ENCODE data around the gene WWC1.

The WWC1 gene

GRCh38 chr5:168443950-168444700 is 152.7 kb downstream of the WWC1 start:
- DNase-seq (ENCODE audit: low read depth): no peak

DNA sequence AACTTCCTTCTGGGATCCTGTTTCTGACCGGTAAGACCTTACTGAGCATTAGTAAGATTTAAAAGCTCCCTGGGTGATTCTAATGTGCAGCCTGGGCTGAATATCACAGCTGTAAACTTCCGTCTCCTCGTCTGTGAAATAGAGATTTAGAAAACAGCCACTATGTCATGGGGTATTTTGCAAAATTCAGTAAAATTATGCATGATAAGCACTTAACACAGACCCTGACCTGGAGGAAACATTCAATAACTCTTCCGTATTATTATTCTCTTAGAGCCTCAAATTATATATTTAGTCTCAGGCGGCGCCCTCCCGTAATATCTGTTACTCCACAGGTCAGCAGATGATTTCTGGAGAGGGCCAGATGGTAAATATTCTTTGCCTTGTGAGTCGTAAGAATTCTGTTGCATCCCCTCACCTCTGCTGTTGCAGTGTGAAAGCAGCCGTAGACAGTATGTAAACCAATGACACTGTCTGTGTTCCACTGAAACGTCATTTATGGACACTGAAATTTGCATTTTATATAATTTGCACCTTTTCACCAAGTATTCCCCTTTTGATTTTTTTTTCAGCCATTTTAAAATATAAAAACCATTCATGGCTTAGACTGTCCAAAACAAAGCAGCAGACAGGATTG is 155.7 kb downstream of the WWC1 start:
- no peak for DNase-seq (ENCODE audit: low read depth)

GRCh38 chr5:168447808-168448207 is 156.4 kb downstream of the WWC1 start:
- no peak for DNase-seq (ENCODE audit: low read depth)

DNA sequence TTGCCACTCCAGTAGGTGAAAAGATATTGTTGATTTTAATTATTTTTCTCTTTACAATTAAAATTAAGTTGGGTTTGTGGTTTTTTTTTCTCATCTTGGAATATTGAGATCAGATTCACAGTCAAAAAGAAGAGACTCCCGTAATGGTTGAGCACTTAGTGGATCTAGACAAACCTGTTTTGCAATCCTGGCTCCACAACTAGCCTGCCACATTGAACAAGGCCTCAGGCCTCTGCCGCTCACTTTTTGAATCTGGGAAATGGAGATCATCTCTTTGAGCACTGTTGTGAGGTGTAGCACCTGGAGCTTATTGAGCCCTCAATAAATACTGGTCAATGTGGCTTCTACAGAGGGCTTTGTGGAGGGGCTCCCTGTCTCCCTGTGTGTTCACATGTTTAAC is 157.7 kb downstream of the WWC1 start:
- DNase-seq (ENCODE audit: low read depth): no peak

GRCh38 chr5:168451565-168451964 is 160.1 kb downstream of the WWC1 start:
- no peak for DNase-seq (ENCODE audit: low read depth)

- DNase-seq (ENCODE audit: low read depth): no peak
Observed at GRCh38 chr5:168455201-168455600, 163.8 kb downstream of the WWC1 start.

DNA sequence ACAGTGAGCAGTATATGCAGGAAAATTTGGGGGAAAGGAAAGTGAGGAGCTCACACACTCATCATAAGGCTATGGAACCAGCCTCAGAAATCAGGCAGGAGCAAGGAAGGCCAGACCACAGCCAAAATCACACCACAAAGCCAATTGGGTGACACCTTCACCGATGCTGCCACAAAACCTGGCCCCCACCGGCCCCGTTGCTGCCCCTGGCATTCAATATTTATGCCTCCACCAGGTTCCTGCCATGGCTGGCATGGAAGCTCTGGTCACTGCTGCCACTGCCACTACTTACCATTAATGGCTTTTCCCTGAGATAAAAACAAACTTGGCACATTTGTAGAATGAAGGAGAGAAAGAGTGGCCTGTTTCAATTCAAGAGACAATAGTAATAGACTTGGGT is 166.1 kb downstream of the WWC1 start:
- no peak for DNase-seq (ENCODE audit: low read depth)

- DNase-seq (ENCODE audit: low read depth): no peak
Observed at GRCh38 chr5:168460606-168461005, 169.2 kb downstream of the WWC1 start.

DNA sequence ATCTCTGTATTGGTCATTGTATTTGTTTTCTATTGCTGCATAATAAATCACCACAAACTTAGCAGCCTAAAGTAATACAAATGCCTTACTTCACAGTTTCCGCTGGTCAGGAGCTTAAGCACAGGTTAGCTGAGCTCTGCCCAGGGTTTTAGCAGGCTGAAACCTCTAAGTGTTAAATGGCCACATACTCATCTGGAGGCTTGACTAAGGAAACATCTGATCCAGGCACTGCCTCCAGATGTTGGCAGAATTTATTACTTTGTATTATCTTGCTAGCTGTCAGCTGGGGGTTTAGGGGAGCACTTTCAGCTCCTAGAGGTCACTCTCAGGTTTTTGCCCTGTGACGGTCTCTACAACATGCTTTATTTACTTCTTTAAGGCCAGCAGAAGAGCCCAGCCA is 171.6 kb downstream of the WWC1 start:
- no peak for DNase-seq (ENCODE audit: low read depth)

DNA sequence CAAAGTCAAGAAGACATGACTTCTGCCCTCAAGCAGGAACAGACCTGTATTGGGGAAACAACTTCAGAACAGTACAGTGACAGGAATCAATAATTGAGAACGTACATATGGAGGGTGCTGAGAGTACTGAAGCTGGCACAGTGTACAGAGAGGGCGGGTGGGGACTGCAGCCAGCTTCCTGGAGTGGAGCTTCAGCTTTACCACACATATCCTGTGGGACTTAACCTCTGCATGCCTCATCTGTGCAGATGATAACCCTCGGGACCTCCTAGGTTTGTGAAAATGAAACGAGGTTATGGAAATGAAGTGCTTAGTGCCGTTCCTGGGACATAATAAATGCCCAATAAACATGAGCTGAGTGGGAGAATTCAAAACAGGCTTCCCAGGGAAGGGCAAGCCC is 172.8 kb downstream of the WWC1 start:
- no peak for DNase-seq (ENCODE audit: low read depth)

GRCh38 chr5:168464641-168465040 is 173.2 kb downstream of the WWC1 start:
- no peak for DNase-seq (ENCODE audit: low read depth)

DNA sequence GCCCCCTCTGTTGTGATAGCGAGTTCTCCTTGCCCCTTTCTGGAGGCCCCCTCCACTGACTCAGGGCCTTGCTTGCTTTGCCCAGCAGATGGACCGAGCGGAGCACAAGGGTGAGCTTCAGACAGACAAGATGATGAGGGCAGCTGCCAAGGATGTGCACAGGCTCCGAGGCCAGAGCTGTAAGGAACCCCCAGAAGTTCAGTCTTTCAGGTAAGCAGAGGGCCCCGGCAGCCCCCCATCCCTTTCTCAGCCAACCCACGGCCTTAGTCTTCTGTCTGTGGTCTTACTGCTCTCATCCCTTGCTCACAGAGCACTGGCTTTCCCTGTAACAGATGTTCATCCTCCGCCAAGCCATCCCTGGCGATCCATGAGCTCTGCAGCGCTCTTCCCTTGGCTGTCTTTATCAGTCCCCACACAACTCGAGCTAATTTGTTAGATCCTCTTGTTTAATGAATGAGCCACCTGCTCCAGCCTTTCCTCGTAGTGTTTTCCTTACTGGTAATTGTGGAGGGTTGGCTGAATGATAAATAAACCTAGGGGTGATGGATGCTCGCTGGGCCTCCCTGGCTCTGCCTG is 176.4 kb downstream of the WWC1 start:
- DNase-seq (ENCODE audit: low read depth): no peak

DNA sequence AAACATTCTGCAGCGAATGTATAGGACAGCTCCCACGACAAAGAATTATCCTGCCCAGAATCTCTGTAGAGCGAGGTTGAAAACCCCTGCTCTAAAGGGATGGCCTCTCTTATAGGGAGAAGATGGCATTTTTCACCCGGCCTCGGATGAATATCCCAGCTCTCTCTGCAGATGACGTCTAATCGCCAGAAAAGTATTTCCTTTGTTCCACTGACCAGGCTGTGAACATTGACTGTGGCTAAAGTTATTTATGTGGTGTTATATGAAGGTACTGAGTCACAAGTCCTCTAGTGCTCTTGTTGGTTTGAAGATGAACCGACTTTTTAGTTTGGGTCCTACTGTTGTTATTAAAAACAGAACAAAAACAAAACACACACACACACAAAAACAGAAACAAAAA is 177.4 kb downstream of the WWC1 start:
- no peak for DNase-seq (ENCODE audit: low read depth)

GRCh38 chr5:168469816-168470215 is 178.4 kb downstream of the WWC1 start:
- DNase-seq (ENCODE audit: low read depth): no peak

DNA sequence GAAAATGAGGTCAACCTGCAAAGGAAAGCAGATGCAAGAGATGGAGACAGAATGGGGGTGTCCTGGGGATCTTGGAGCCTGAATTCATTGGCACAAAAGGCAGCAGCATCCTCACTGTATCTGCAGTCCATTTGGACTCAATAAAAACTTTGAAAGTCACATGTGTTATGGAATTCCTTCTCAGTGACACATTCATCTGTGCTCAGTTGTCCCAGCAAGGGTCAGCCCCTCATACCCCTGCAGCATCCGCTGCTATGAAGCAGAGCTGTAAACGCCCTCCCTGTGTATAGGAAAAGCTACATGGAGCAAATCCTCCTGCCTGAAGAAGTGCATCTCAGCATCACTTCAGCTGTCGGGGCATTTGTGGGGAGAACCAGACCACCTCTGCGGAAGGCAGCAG is 180.3 kb downstream of the WWC1 start:
- no peak for DNase-seq (ENCODE audit: low read depth)

- no peak for DNase-seq (ENCODE audit: low read depth)
Observed at GRCh38 chr5:168472329-168472728, 180.9 kb downstream of the WWC1 start.

- DNase-seq (ENCODE audit: low read depth): no peak
Observed at GRCh38 chr5:168474319-168474718, 182.9 kb downstream of the WWC1 start.

DNA sequence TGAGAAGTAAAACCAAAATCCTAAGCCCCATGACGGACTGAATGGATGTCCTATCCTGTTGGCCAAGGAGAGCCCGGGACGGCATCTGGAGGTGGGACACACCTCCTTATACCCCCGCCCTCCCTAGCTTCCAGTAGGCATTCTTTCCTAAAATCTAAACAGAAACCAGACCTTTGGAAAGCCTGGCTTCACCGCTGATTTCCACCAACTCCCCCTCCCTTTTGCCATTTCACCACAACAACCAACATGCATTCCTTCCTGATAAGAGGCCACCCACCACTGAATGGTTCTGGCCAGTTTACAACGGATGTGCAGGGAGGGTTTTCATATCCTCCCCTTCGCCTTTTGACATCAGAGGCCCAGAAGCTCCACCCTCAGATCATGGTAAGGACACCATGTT is 185.6 kb downstream of the WWC1 start:
- no peak for DNase-seq (ENCODE audit: low read depth)

- DNase-seq (ENCODE audit: low read depth): no peak
Observed at GRCh38 chr5:168479166-168479565, 187.7 kb downstream of the WWC1 start.

GRCh38 chr5:168480601-168481000 is 189.2 kb downstream of the WWC1 start:
- no peak for DNase-seq (ENCODE audit: low read depth)

- no peak for DNase-seq (ENCODE audit: low read depth)
Observed at GRCh38 chr5:168481330-168481788, 189.9 kb downstream of the WWC1 start.

GRCh38 chr5:168482361-168482760 is 190.9 kb downstream of the WWC1 start:
- no peak for DNase-seq (ENCODE audit: low read depth)

- DNase-seq (ENCODE audit: low read depth): peak; percentile 80
Observed at GRCh38 chr5:168486136-168486879, 194.9 kb downstream of the WWC1 start, which contains the start of gene RARS1. TSS of gene RARS1 (plus strand) at chr5:168486471. CDS start at chr5:168486499, 28 bp downstream.

All from stimulated activated CD8-positive, alpha-beta memory T cell treated with anti-CD3 and anti-CD28 coated beads, Interleukin-15, amount 100 ng/mL, for 24 hours (primary cell).